ENCODE results near the gene PTPRU.

Gene PTPRU

GRCh38 chr1:29267321-29268070 lies 31.2 kb downstream of the PTPRU start:
- no peak for DNase-seq (ENCODE audit: low spot score)

GRCh38 chr1:29269382-29269781 lies 33.1 kb downstream of the PTPRU start:
- no peak for DNase-seq (ENCODE audit: low spot score)

GRCh38 chr1:29270929-29271521 lies 34.7 kb downstream of the PTPRU start:
- DNase-seq (ENCODE audit: low spot score) = no peak

- DNase-seq (ENCODE audit: low spot score) = no peak
Observed at GRCh38 chr1:29271724-29272123, 35.4 kb downstream of the PTPRU start.

GRCh38 chr1:29272147-29272907 lies 36.0 kb downstream of the PTPRU start:
- no peak for DNase-seq (ENCODE audit: low spot score)

GRCh38 chr1:29275435-29275834 lies 39.1 kb downstream of the PTPRU start:
- DNase-seq (ENCODE audit: low spot score) = no peak

GRCh38 chr1:29278124-29278523 lies 41.8 kb downstream of the PTPRU start:
- no peak for DNase-seq (ENCODE audit: low spot score)

GRCh38 chr1:29279406-29279805 lies 43.1 kb downstream of the PTPRU start:
- DNase-seq (ENCODE audit: low spot score) = no peak

GRCh38 chr1:29279951-29280391 lies 43.6 kb downstream of the PTPRU start:
- DNase-seq (ENCODE audit: low spot score) = no peak

GRCh38 chr1:29280409-29281131 lies 44.2 kb downstream of the PTPRU start:
- DNase-seq (ENCODE audit: low spot score) = no peak

GRCh38 chr1:29281571-29281970 lies 45.2 kb downstream of the PTPRU start:
- DNase-seq (ENCODE audit: low spot score) = no peak

GRCh38 chr1:29282135-29282923 lies 46.0 kb downstream of the PTPRU start:
- DNase-seq (ENCODE audit: low spot score) = no peak

- no peak for DNase-seq (ENCODE audit: low spot score)
Observed at GRCh38 chr1:29282924-29283803, 46.8 kb downstream of the PTPRU start.

GRCh38 chr1:29283804-29284195 lies 47.5 kb downstream of the PTPRU start:
- no peak for DNase-seq (ENCODE audit: low spot score)

- DNase-seq (ENCODE audit: low spot score) = no peak
Observed at GRCh38 chr1:29284286-29284960, 48.1 kb downstream of the PTPRU start.

GRCh38 chr1:29284961-29285560 lies 48.7 kb downstream of the PTPRU start:
- no peak for DNase-seq (ENCODE audit: low spot score)

- no peak for DNase-seq (ENCODE audit: low spot score)
Observed at GRCh38 chr1:29285771-29286170, 49.4 kb downstream of the PTPRU start.

GRCh38 chr1:29286194-29286767 lies 50.0 kb downstream of the PTPRU start:
- DNase-seq (ENCODE audit: low spot score) = no peak

- DNase-seq (ENCODE audit: low spot score) = no peak
Observed at GRCh38 chr1:29289493-29289892, 53.2 kb downstream of the PTPRU start.

All from CD4-positive, alpha-beta T cell treated with Interleukin-2 at 100 ng/mL for 4 hours (primary cell).